CD4-positive, alpha-beta T cell treated with Interleukin-12 subunit alpha and Interleukin-12 subunit beta, for 1 hour (primary cell): ENCODE measurements around the gene RBM20.

Experiments
- DNase-seq: peaks from one replicate; pipeline ENCODE4 v3.0.0-alpha.2; 2020

RBM20 gene

GRCh38 chr10:110881247-110881646 is 237.1 kb downstream of the RBM20 start:
- no peak for DNase-seq

GRCh38 chr10:110881905-110882304 is 237.8 kb downstream of the RBM20 start:
- no peak for DNase-seq

- no peak for DNase-seq
These were observed 239.8 kb downstream of the RBM20 start for GRCh38 chr10:110883924-110884323.

GRCh38 chr10:110885932-110886674 is 242.0 kb downstream of the RBM20 start:
- no peak for DNase-seq

GRCh38 chr10:110887560-110887959 is 243.4 kb downstream of the RBM20 start:
- DNase-seq, result no peak
